ENCODE results near the gene AIFM3. TPM values are rescaled to one million over a fixed set of nuclear protein-coding genes. Genes with fewer than 3 reads are reported as not detected.
"Not testable (repeated sequence)": the region's sequence is repeated elsewhere in the genome, so short reads cannot be mapped to it uniquely, and the experiment has no call there.

AIFM3 gene
- total RNA-seq, 1 donor, result 0.72 TPM

GRCh38 chr22:21003782-21004181, 36.7 kb downstream of the AIFM3 start:
- no peak for TF ChIP-seq CTCF (IDR thresholded peaks at IDR 0.05; ENCODE audit: extremely low read depth, low read depth, low read length)
- no peaks in the 10 kb centered on the region for H3K27me3 ChIP-seq (ENCODE audit: insufficient read depth, low read length)
- peaks cover 26% of the 10 kb centered on the region for H3K4me1 ChIP-seq (ENCODE audit: insufficient read depth, low read length)
- H3K9me3 ChIP-seq (ENCODE audit: low read depth, low read length), result no peaks in the 10 kb centered on the region
- no peak for DNase-seq (ENCODE audit: insufficient read length, low spot score, missing footprints)
- peak overlapping the region; percentile 98 for H3K4me2 ChIP-seq (ENCODE audit: insufficient read depth, low read length)
- no peak overlapping the region for H3K27ac ChIP-seq (ENCODE audit: low read depth, low read length)
- H3K4me3 ChIP-seq (ENCODE audit: insufficient read depth, low read length), result no peak overlapping the region
- no peak overlapping the region for H2AFZ ChIP-seq (ENCODE audit: low read length)
- peaks cover 11% of the 10 kb centered on the region for H4K20me1 ChIP-seq (ENCODE audit: insufficient read depth, low read length)
- peaks cover 17% of the 10 kb centered on the region for H3K36me3 ChIP-seq (ENCODE audit: insufficient read depth, low read length)
- H3K79me2 ChIP-seq (ENCODE audit: insufficient read depth, low read length), result peaks cover 31% of the 10 kb centered on the region

- not testable (repeated sequence) for H4K20me1 ChIP-seq (ENCODE audit: insufficient read depth, low read length); DNase-seq (ENCODE audit: insufficient read length, low spot score, missing footprints)
These were observed 42.2 kb downstream of the AIFM3 start for GRCh38 chr22:21009208-21009607.

GRCh38 chr22:21009638-21010425, 42.8 kb downstream of the AIFM3 start:
- no peaks in the 10 kb centered on the region for H3K79me2 ChIP-seq (ENCODE audit: insufficient read depth, low read length)
- peaks cover 8% of the 10 kb centered on the region for H4K20me1 ChIP-seq (ENCODE audit: insufficient read depth, low read length)
- no peaks in the 10 kb centered on the region for H3K9me3 ChIP-seq (ENCODE audit: low read depth, low read length)
- H3K4me1 ChIP-seq (ENCODE audit: insufficient read depth, low read length), result peaks cover 16% of the 10 kb centered on the region
- H2AFZ ChIP-seq (ENCODE audit: low read length), result no peak overlapping the region
- no peak for DNase-seq (ENCODE audit: insufficient read length, low spot score, missing footprints)
- H3K27ac ChIP-seq (ENCODE audit: low read depth, low read length), result no peak overlapping the region
- H3K4me2 ChIP-seq (ENCODE audit: insufficient read depth, low read length), result no peak overlapping the region
- no peak for TF ChIP-seq CTCF (IDR thresholded peaks at IDR 0.05; ENCODE audit: extremely low read depth, low read depth, low read length)
- no peak overlapping the region for H3K4me3 ChIP-seq (ENCODE audit: insufficient read depth, low read length)
- no peaks in the 10 kb centered on the region for H3K36me3 ChIP-seq (ENCODE audit: insufficient read depth, low read length)
- no peaks in the 10 kb centered on the region for H3K27me3 ChIP-seq (ENCODE audit: insufficient read depth, low read length)

More at GRCh38 chr22:21009208-21009607, 42.2 kb downstream of the AIFM3 start:
- H3K36me3 ChIP-seq (ENCODE audit: insufficient read depth, low read length); H2AFZ ChIP-seq (ENCODE audit: low read length); H3K27me3 ChIP-seq (ENCODE audit: insufficient read depth, low read length); H3K4me3 ChIP-seq (ENCODE audit: insufficient read depth, low read length); H3K9me3 ChIP-seq (ENCODE audit: low read depth, low read length); H3K79me2 ChIP-seq (ENCODE audit: insufficient read depth, low read length); H3K27ac ChIP-seq (ENCODE audit: low read depth, low read length); H3K4me2 ChIP-seq (ENCODE audit: insufficient read depth, low read length): not testable (repeated sequence)
- H3K4me1 ChIP-seq (ENCODE audit: insufficient read depth, low read length), result peaks cover 11% of the 10 kb centered on the region

- Histone ChIP-seq H3K79me2 (ENCODE audit: insufficient read depth, low read length) (no peaks in the 10 kb centered on the region), H3K4me3 (ENCODE audit: insufficient read depth, low read length) (no peak overlapping the region), H3K27ac (ENCODE audit: low read depth, low read length) (no peak overlapping the region)
These were observed 43.5 kb downstream of the AIFM3 start for GRCh38 chr22:21010426-21011113.

More at GRCh38 chr22:21010426-21011113, 43.5 kb downstream of the AIFM3 start:
- TF ChIP-seq CTCF (IDR thresholded peaks at IDR 0.05; ENCODE audit: extremely low read depth, low read depth, low read length), result no peak
- DNase-seq (ENCODE audit: insufficient read length, low spot score, missing footprints), result no peak
- Histone ChIP-seq H3K27me3 (ENCODE audit: insufficient read depth, low read length) (no peaks in the 10 kb centered on the region), H3K9me3 (ENCODE audit: low read depth, low read length) (no peaks in the 10 kb centered on the region), H2AFZ (ENCODE audit: low read length) (no peak overlapping the region), H4K20me1 (ENCODE audit: insufficient read depth, low read length) (peaks cover 8% of the 10 kb centered on the region), H3K36me3 (ENCODE audit: insufficient read depth, low read length) (no peaks in the 10 kb centered on the region), H3K4me1 (ENCODE audit: insufficient read depth, low read length) (peaks cover 24% of the 10 kb centered on the region), H3K4me2 (ENCODE audit: insufficient read depth, low read length) (no peak overlapping the region)

All from osteoblast (primary cell).